HEK293T (cell line): ENCODE data around the gene PRPF8.

Source experiments
- CTCF ChIA-PET: fragments of 350-600 bp; formaldehyde crosslinking; extraction: SDS; loops from one replicate; lab custom pipeline; 2021; ENCODE audit warnings: antibody characterized with exemption, inconsistent platforms; lab: Yijun Ruan, JAX
- POLR2A ChIA-PET: fragments of 350-600 bp; formaldehyde crosslinking; extraction: SDS; loops from one replicate; lab custom pipeline; 2020; ENCODE audit warnings: antibody characterized with exemption, inconsistent platforms; lab: Yijun Ruan, JAX
- DNase-seq: peaks from one replicate; pipeline ENCODE4 v3.0.0; 2012; ENCODE audit warnings: mixed read lengths; ENCODE audit errors: extremely low spot score
- ARNT ChIP-seq: fragments of 450-650 bp; IDR thresholded peaks from 2 replicates; pipeline ENCODE4 v1.6.1; 2017; ENCODE audit warnings: mild to moderate bottlenecking
- BHLHE40 ChIP-seq: fragments of 450-650 bp; IDR thresholded peaks from 2 replicates; pipeline ENCODE4 v1.6.1; 2016; ENCODE audit warnings: mild to moderate bottlenecking, moderate library complexity, borderline replicate concordance
- CTBP1 ChIP-seq: fragments of 450-650 bp; IDR thresholded peaks from 2 replicates; pipeline ENCODE4 v1.6.1; 2016; ENCODE audit warnings: borderline replicate concordance
- ELF4 ChIP-seq: fragments of 450-650 bp; IDR thresholded peaks from 2 replicates; pipeline ENCODE4 v1.6.1; 2017; ENCODE audit warnings: antibody characterized with exemption
- FOXA1 ChIP-seq: fragments of 450-650 bp; IDR thresholded peaks from 2 replicates; pipeline ENCODE4 v1.6.1; 2016; ENCODE audit warnings: mild to moderate bottlenecking
- FOXK2 ChIP-seq: fragments of 450-650 bp; IDR thresholded peaks from 2 replicates; pipeline ENCODE4 v1.6.1; 2016; ENCODE audit warnings: mild to moderate bottlenecking
- FOXM1 ChIP-seq: fragments of 450-650 bp; IDR thresholded peaks from 2 replicates; pipeline ENCODE4 v1.6.1; 2017; ENCODE audit warnings: mild to moderate bottlenecking, borderline replicate concordance
- HDGF ChIP-seq: fragments of 450-650 bp; IDR thresholded peaks from 2 replicates; pipeline ENCODE4 v1.6.1; 2017; ENCODE audit warnings: antibody characterized with exemption, borderline replicate concordance
- L3MBTL2 ChIP-seq: fragments of 450-650 bp; conservative IDR thresholded peaks from 2 replicates; pipeline ENCODE4 v1.6.1; 2016; ENCODE audit warnings: mild to moderate bottlenecking
- LEF1 ChIP-seq: fragments of 450-650 bp; IDR thresholded peaks from 2 replicates; pipeline ENCODE4 v1.6.1; 2017; ENCODE audit warnings: mild to moderate bottlenecking, borderline replicate concordance
- NFRKB ChIP-seq: fragments of 450-650 bp; IDR thresholded peaks from 2 replicates; pipeline ENCODE4 v1.6.1; 2016; ENCODE audit warnings: mild to moderate bottlenecking, moderate library complexity
- SP1 ChIP-seq: fragments of 450-650 bp; IDR thresholded peaks from 2 replicates; pipeline ENCODE4 v1.6.1; 2017
- SUZ12 ChIP-seq: fragments of 450-650 bp; IDR thresholded peaks from 2 replicates; pipeline ENCODE4 v1.6.1; 2016; ENCODE audit warnings: mild to moderate bottlenecking
- TARDBP ChIP-seq: fragments of 450-650 bp; IDR thresholded peaks from 2 replicates; pipeline ENCODE4 v1.6.1; 2016
- ZNF384 ChIP-seq: fragments of 450-650 bp; IDR thresholded peaks from 2 replicates; pipeline ENCODE4 v1.6.1; 2016
- TF ChIP-seq, protein P1 (sequence below): fragments of 450-650 bp; IDR thresholded peaks from 2 replicates; pipeline ENCODE4 v1.6.1; 2016

Gene PRPF8

DNA sequence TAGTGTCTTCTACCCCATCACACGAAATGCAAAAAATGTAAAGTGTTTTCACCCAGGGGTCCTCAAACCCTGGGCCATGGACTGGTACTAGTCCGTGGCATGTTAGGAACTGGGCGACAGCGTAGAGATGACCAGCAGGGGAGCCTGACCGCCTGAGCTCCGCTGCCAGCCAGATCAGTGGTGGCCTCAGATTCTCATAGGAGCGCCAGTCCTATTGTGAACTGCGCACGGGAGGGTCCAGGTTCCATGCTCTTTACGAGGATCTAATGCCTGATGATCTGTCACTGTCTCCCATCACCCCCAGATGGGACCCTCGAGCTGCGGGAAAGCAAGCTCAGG, 43.6 kb downstream of the PRPF8 start:
- DNase-seq = no peak
- POLR2A ChIA-PET = interaction anchor here (1.0 kb wide), 1 partner anchor 75 kb away, joined by 3 read pairs; no protein-coding TSS in a partner anchor
- CTCF ChIA-PET = interaction anchor here (0.7 to 1.1 kb wide), 2 partner anchors 63 to 67 kb away, joined by 3 read pairs; no protein-coding TSS in a partner anchor
- TF ChIP-seq HDGF = no peak
- TF ChIP-seq, protein P1, sequence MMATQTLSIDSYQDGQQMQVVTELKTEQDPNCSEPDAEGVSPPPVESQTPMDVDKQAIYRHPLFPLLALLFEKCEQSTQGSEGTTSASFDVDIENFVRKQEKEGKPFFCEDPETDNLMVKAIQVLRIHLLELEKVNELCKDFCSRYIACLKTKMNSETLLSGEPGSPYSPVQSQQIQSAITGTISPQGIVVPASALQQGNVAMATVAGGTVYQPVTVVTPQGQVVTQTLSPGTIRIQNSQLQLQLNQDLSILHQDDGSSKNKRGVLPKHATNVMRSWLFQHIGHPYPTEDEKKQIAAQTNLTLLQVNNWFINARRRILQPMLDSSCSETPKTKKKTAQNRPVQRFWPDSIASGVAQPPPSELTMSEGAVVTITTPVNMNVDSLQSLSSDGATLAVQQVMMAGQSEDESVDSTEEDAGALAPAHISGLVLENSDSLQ = no peak
- TF ChIP-seq FOXM1 = no peak
- TF ChIP-seq LEF1 = no peak
- no peak for TF ChIP-seq CTBP1
- TF ChIP-seq TARDBP = no peak
- no peak for TF ChIP-seq ARNT
- TF ChIP-seq FOXK2 = no peak
- TF ChIP-seq ZNF384 = no peak
- TF ChIP-seq NFRKB = no peak
- no peak for TF ChIP-seq BHLHE40
- no peak for TF ChIP-seq FOXA1
- TF ChIP-seq SUZ12 = no peak
- no peak for TF ChIP-seq L3MBTL2

- TF ChIP-seq TARDBP = no peak
- no peak for TF ChIP-seq HDGF
- no peak for TF ChIP-seq CTBP1
- TF ChIP-seq, protein P1 = no peak
- TF ChIP-seq SP1 = no peak
- TF ChIP-seq FOXK2 = no peak
- no peak for TF ChIP-seq ZNF384
- TF ChIP-seq NFRKB = no peak
- TF ChIP-seq FOXA1 = no peak
- no peak for TF ChIP-seq ELF4
- DNase-seq = no peak
- ChIA-PET POLR2A (interaction anchor here (1.0 kb wide), 1 partner anchor 76 kb away, joined by 3 read pairs; no protein-coding TSS in a partner anchor), CTCF (interaction anchor here (0.7 to 1.1 kb wide), 3 partner anchors 9 to 66 kb away, joined by 3 to 4 read pairs (median 3); partner anchors contain the start of gene RILP)
These were observed 44.2 kb downstream of the PRPF8 start for GRCh38 chr17:1640329-1641064.

DNA sequence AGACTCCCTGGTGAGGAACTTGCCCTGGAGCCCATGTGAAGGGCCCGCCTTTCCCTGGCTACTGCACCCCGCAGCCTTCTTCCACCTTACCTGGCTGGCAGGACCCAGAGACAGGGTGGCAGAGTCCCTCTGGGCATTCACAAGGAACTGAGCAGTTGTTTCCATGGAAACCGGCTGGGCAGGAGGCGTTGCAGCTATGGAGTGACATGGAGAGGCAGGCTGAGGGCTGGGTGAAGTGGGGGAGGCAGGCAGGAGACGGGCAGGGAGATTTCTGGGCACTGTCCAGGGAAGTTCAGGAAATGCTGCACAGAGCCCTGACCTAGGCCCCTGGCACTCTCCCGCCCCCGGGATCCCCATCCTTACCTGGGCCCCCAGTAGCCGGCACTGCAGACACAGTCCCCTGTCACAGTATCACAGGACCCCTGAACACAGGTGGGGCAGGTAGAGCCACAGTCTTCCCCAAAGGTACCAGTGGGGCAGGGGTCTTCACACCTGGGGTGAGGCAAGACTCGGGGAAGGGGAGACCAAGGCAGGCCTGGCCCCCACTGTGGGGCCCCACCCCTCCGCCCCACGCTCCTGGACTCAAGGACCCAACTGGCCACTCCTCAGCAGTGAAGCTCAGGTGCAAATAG, 45.0 kb downstream of the PRPF8 start:
- CTCF ChIA-PET = interaction anchor here (0.7 to 2.1 kb wide), 3 partner anchors 9 to 10 kb away, joined by 4 to 8 read pairs (median 4); partner anchors contain the start of genes RILP and SLC43A2
- TF ChIP-seq L3MBTL2 = no peak
- no peak for TF ChIP-seq SUZ12
- TF ChIP-seq BHLHE40 = no peak
- no peak for TF ChIP-seq ARNT
- TF ChIP-seq SP1 = no peak
- TF ChIP-seq LEF1 = no peak
- no peak for TF ChIP-seq NFRKB
- TF ChIP-seq, protein P1 = no peak
- no peak for TF ChIP-seq ELF4
- no peak for TF ChIP-seq FOXA1
- TF ChIP-seq ZNF384 = no peak
- TF ChIP-seq FOXM1 = no peak
- no peak for TF ChIP-seq TARDBP
- no peak for TF ChIP-seq CTBP1
- no peak for TF ChIP-seq HDGF
- no peak for TF ChIP-seq FOXK2
- POLR2A ChIA-PET = interaction anchor here (1.0 kb wide), 1 partner anchor 77 kb away, joined by 3 read pairs; no protein-coding TSS in a partner anchor
- DNase-seq = no peak

GRCh38 chr17:1638624-1639300, 45.9 kb downstream of the PRPF8 start:
- CTCF ChIA-PET = interaction anchor here (1.8 to 2.1 kb wide), 2 partner anchors 9 to 10 kb away, joined by 4 to 8 read pairs; partner anchors contain the start of genes RILP and SLC43A2
- no peak for DNase-seq
- no peak for TF ChIP-seq LEF1
- no peak for TF ChIP-seq ZNF384
- TF ChIP-seq ARNT = no peak
- TF ChIP-seq L3MBTL2 = no peak
- POLR2A ChIA-PET = no interaction called here

DNA sequence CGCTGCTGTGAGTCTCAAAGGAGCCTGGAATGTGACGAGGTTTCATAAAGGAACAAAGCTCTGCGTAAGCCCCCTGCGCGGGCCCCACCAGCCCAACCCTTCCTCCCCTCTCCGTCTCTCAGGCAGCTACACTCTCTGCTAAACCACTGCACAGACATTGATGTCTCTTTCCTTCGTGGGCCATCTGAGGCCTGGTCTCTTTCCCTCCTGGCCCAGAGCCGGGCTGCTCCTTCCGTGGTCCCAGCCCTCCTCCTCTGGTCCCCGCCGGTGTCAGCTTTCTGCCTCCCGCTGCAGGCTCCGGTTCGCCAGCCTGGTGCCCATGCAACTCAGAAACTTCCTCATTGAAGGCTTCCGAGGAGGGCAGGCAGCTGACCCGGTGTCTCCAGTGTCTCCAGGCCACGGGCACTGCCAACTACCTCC, 46.5 kb downstream of the PRPF8 start:
- TF ChIP-seq, protein P1 = no peak
- TF ChIP-seq CTBP1 (no peak), ELF4 (no peak), L3MBTL2 (no peak)
- POLR2A ChIA-PET = no interaction called here
- CTCF ChIA-PET = interaction anchor here (1.8 to 2.1 kb wide), 2 partner anchors 9 to 11 kb away, joined by 4 to 8 read pairs; partner anchors contain the start of genes RILP and SLC43A2
- no peak for DNase-seq
